GM18867 (cell line): ENCODE measurements around the gene KMT5B.

ENCODE experiments used
- ATAC-seq: cut with Tn5 transposase; IDR thresholded peaks from one replicate; pipeline ENCODE4 v1.9.1; 2021; ENCODE audit warnings: mild to moderate bottlenecking, moderate library complexity; ENCODE audit not compliant: unreplicated experiment

Gene KMT5B

DNA sequence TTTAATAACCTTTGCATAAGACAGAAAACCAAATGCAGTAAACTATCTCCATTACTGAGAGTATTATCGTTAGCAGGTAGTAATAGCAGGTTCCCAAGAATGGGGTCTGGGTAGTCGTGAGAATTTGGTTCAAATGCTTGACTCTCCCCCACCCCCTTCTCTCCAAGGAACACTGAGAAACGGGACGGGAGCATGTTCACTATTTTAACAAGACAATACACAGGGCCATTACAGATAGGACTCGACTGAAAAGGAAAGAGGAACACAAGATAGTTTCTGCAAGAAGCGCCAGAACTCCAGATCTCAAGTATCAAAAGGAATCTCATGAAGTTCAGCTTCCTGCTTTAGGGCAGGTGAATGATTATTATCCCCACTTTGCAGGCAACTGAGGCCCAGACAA, 27.0 kb downstream of the KMT5B start:
- ATAC-seq: no peak

DNA sequence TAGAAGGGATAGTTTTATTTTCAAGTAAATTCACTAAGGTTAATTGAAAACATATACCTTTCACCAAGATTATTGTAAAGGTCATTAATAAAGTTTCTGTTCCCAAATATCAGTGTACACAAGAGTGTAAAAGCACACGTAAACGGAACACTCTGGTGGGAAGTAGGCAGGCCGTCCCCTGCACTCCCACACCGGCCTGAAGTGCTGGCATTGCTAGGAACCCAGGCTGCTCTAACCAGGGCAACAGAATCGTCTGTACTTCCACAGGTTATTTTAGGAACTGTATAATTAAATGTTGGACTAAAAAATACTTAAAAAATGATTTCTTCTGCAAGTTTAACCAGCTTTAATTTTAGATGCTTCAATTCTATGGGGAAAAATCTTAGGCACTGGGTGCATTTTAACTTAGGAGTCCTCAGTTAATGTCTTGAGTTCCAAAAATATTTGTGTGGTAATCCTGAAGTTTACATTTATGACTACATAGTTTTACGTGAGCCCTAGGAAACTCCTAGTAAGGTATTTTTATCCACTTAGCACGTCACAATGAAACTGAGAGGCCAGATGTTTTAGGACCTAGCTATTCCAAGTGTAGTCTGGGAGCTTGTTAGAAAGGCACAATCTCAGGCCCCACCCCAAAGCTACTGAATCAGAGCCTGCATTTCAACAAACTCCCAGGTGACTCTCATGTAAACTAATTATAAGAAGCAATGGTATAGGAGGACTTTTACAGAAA, 31.2 kb downstream of the KMT5B start:
- ATAC-seq: no peak

DNA sequence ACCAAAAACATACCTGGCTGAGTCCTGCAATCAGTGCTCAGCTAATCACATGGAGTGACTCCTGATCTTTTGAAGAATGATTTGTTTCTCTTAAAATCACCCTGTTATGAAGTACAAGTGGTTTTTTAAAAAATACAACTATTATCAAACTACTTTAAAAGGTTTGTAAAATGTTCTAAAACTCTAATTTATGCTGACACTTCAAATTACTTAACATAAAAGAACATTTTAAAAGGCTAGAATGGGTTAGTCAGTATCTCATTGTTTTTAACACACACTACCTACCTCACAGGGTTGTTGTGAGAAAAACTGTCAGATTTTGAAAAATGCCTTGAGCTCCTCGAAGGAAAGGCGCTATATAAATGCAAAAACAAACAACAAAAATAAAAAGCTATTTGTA, 33.2 kb downstream of the KMT5B start:
- no peak for ATAC-seq

DNA sequence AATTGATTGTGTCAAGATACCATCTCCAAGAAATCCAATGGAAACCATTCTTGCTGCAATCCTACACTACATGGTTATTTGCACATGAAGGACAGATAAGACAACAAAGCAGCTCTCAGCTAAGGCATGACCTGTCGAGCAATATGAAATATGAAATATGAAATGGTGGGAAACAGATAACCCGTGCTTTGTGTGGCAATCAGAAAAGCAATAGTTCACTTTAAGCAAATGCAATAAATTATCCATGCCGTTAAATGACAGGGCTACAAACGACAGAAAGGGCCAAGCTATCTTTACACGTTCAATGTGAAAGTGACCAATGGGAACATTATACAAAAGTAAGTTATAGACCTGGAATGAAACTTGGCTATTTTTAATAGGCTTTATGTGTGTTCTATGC, 35.2 kb downstream of the KMT5B start:
- ATAC-seq: no peak

DNA sequence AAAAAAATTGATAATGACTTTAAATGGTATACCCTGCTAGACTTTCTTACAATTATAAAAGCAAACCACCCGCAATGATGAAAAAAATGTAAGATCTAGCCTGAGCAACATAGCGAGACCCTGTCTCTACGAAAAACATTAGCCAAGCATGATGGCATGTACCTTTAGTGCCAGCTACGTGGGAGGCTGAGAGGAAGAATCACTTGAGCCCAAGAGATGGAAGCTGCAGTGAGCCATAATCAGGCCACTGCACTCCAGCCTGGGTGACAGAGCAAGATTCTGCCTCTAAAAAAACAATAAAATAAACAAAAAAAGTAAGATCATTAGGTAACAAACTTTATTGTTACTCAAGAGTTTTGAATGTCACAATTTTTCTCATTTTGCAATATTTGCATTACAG, 39.2 kb downstream of the KMT5B start:
- no peak for ATAC-seq

- ATAC-seq: no peak
Measured at GRCh38 chr11:68169442-68169841, 43.7 kb downstream of the KMT5B start.

GRCh38 chr11:68168694-68169093, 44.4 kb downstream of the KMT5B start:
- no peak for ATAC-seq

- no peak for ATAC-seq
Measured at GRCh38 chr11:68167474-68167873, 45.6 kb downstream of the KMT5B start.

DNA sequence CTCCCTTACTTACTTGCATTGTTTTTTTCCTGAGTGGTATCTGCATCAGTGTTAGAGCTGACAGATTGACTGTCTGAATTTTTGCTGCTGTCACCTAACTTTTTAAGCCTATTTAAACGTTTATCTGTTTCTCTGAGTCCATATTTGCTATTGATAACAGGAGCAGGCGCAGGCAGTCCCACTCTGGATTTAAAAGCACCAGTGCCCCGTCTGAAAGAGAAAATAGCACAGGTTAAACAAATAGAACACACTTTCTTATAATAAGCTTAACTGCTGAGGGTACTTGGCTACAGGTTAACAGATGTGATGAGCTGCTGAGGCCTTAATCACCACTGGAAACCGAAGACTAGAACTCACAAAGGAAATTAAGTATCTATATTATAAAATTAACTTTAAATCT, 46.1 kb downstream of the KMT5B start:
- no peak for ATAC-seq

DNA sequence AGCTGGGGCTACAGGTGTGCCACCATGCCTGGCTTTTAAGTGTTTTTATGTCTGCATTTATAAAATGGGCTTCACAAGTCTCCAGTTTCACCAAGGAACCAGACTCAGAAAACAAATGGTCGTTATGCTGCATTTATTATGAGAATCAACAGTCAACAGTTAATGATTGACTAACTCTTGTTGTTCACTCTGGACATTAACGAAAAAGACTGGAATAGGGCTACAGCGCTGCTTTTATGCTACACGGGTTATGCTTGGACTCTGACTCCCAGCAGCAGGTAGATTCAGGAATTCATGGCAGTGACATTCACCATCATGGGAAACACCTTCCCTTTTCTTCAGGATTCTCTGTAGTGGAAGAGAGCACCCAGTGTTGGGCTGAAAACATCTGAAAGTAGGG, 47.5 kb downstream of the KMT5B start:
- no peak for ATAC-seq

GRCh38 chr11:68164437-68164836, 48.7 kb downstream of the KMT5B start:
- ATAC-seq: no peak

- ATAC-seq: no peak
Measured at GRCh38 chr11:68163691-68164090, 49.4 kb downstream of the KMT5B start.

- no peak for ATAC-seq
Measured at GRCh38 chr11:68160100-68160695, 52.9 kb downstream of the KMT5B start.

GRCh38 chr11:68159665-68160064, 53.4 kb downstream of the KMT5B start:
- ATAC-seq: no peak

DNA sequence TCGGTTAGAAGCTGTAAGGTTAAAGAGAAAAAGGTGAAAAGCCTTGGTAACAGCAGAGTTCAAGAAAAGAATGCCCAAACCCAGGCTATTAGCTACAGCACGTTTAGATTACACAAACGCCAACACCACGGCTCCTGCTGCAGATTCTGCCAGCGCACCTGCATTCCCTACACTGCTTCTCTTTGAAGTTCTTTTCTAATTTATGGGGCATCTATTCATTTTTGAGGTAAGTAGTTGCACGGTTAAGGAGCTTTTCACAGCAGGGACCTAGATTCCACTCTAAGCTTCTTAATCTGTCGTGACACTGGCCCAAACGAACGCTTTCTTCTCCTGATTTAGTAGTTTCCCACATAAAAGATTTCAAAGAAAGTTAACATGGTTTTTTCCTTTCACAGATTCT, 53.9 kb downstream of the KMT5B start:
- no peak for ATAC-seq

GRCh38 chr11:68158580-68158979, 54.5 kb downstream of the KMT5B start:
- ATAC-seq: no peak

DNA sequence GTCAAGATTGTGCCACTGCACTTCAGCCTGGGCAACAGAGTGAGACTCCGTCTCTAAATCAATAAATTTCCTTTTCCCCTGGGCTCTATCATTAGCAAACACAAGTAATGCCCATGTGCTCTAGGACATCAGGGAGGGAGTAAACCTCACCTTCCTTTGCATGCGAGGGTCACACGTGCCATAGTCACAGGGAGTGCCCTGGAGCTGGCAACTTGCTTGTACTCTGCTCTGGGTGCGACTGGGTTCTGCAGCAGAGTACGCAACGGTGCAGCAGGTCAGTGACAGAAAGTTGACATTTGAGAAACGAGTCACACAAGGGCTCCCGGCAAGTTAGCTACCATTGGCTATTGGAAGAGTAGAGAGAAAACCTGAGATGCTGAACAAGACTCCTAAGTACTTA, 59.4 kb downstream of the KMT5B start:
- no peak for ATAC-seq

- no peak for ATAC-seq
Measured at GRCh38 chr11:68150037-68150436, 63.1 kb downstream of the KMT5B start.

GRCh38 chr11:68149417-68149816, 63.7 kb downstream of the KMT5B start:
- no peak for ATAC-seq

- ATAC-seq: no peak
Measured at GRCh38 chr11:68148879-68149278, 64.2 kb downstream of the KMT5B start.

DNA sequence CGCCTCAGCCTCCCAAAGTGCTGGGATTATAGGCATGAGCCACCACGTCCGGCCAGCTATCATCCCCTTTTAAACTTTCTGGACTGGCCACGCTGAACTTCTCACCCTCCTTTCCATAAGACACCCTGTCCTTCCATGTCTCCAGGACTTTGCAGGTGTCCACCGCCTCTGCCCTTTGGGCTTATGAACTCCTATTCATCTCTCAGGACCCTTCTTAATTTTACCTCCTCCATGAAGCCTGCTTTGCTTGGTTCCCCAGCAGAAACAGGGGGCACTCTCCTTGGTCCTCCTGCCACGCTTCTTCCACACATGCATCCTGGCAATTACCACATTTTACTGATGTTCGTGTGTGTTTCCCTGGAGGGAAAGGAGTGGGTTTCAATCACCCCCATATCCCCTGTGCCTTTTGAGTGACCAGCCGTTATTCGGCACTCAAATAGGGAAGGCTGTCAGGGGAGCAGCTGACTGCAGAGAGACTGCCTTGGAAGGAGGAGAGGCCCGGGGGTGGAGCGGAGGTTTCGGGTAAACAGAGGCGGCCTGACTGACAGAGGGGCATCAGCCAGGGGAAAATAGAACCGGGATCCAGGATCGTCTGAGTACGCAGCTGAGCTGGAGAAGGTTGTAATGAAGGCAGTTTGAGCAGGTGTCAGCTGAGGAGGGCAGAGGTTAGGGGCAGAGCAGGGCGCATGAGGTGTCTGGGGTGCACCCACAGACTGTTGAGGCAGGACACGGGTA, 64.9 kb downstream of the KMT5B start:
- no peak for ATAC-seq
